22Rv1 (cell line): ENCODE results near the gene REC8.

ENCODE experiments used
- CTCF ChIP-seq: fragments of 450-650 bp; IDR thresholded peaks from 2 replicates; pipeline ENCODE4 v1.5.1; 2017; ENCODE audit warnings: mild to moderate bottlenecking
- ZFX ChIP-seq: fragments of 450-650 bp; IDR thresholded peaks from 2 replicates; pipeline ENCODE4 v1.6.1; 2017; ENCODE audit warnings: antibody characterized with exemption, borderline replicate concordance

GRCh38 chr14:24160499-24160849 is 11.4 kb upstream of the REC8 start:
- TF ChIP-seq CTCF (no peak), ZFX (no peak)
